Activated naive CD4-positive, alpha-beta T cell treated with anti-CD3 and anti-CD28 coated beads, Interleukin-2, amount 10 ng/mL, durations not matched to agents 7 days and 5 days (primary cell): ENCODE measurements around the gene FOXN3.
"Not testable (repeated sequence)": the region's sequence is repeated elsewhere in the genome, so short reads cannot be mapped to it uniquely, and the experiment has no call there.

ENCODE experiments used
- CTCF ChIA-PET: fragments of 350-600 bp; sonication (Branson Sonifier 250); formaldehyde crosslinking; loops from one replicate; lab custom pipeline; 2021; ENCODE audit warnings: antibody characterized with exemption; lab: Charles Lee
- DNase-seq: peaks from one replicate; pipeline ENCODE4 v3.0.0-alpha.2; 2020
- H3K27ac Mint-ChIP-seq: one replicate; pipeline ENCODE4 v1.8.0; 2021; ENCODE audit warnings: mild to moderate bottlenecking, moderate library complexity, mixed read lengths
- H3K27me3 Mint-ChIP-seq: one replicate; pipeline ENCODE4 v1.8.0; 2021; ENCODE audit warnings: mild to moderate bottlenecking, mixed read lengths
- H3K36me3 Mint-ChIP-seq: one replicate; pipeline ENCODE4 v1.8.0; 2021; ENCODE audit warnings: mixed read lengths
- H3K4me1 Mint-ChIP-seq: one replicate; pipeline ENCODE4 v1.8.0; 2021; ENCODE audit warnings: mixed read lengths
- H3K4me3 Mint-ChIP-seq: one replicate; pipeline ENCODE4 v1.8.0; 2021; ENCODE audit warnings: mild to moderate bottlenecking, moderate library complexity, mixed read lengths
- H3K9me3 Mint-ChIP-seq: one replicate; pipeline ENCODE4 v1.8.0; 2021; ENCODE audit warnings: mixed read lengths

The FOXN3 gene

GRCh38 chr14:89250655-89250975, 166.4 kb downstream of the FOXN3 start:
- CTCF ChIA-PET = not testable (repeated sequence)
- peaks cover 38% of the 10 kb centered on the region for H3K36me3 Mint-ChIP-seq

GRCh38 chr14:89249972-89250654, 166.9 kb downstream of the FOXN3 start:
- H3K4me1 Mint-ChIP-seq = peaks cover 13% of the 10 kb centered on the region
- DNase-seq = no peak
- H3K27ac Mint-ChIP-seq = no peak overlapping the region
- H3K4me3 Mint-ChIP-seq = no peak overlapping the region
- no peaks in the 10 kb centered on the region for H3K9me3 Mint-ChIP-seq
- CTCF ChIA-PET = no interaction called here
- peaks cover 38% of the 10 kb centered on the region for H3K36me3 Mint-ChIP-seq
- H3K27me3 Mint-ChIP-seq = no peaks in the 10 kb centered on the region

More at GRCh38 chr14:89250655-89250975, 166.4 kb downstream of the FOXN3 start:
- not testable (repeated sequence) for DNase-seq, H3K4me3 Mint-ChIP-seq, H3K9me3 Mint-ChIP-seq, H3K27ac Mint-ChIP-seq, H3K27me3 Mint-ChIP-seq
- H3K4me1 Mint-ChIP-seq = peaks cover 13% of the 10 kb centered on the region

- H3K4me3 Mint-ChIP-seq = no peak overlapping the region
- H3K27ac Mint-ChIP-seq = no peak overlapping the region
- no peak for DNase-seq
Observed at GRCh38 chr14:89249065-89249695, 167.9 kb downstream of the FOXN3 start.

GRCh38 chr14:89248411-89249064, 168.5 kb downstream of the FOXN3 start:
- H3K27me3 Mint-ChIP-seq = no peaks in the 10 kb centered on the region
- CTCF ChIA-PET = no interaction called here
- no peak overlapping the region for H3K4me3 Mint-ChIP-seq

More at GRCh38 chr14:89249065-89249695, 167.9 kb downstream of the FOXN3 start:
- Mint-ChIP-seq H3K27me3 (no peaks in the 10 kb centered on the region), H3K4me1 (peaks cover 13% of the 10 kb centered on the region), H3K9me3 (no peaks in the 10 kb centered on the region), H3K36me3 (peaks cover 36% of the 10 kb centered on the region)
- CTCF ChIA-PET = no interaction called here

GRCh38 chr14:89247457-89248122, 169.4 kb downstream of the FOXN3 start:
- Mint-ChIP-seq H3K9me3 (no peaks in the 10 kb centered on the region), H3K27ac (no peak overlapping the region), H3K36me3 (peaks cover 26% of the 10 kb centered on the region), H3K4me1 (peaks cover 13% of the 10 kb centered on the region), H3K27me3 (no peaks in the 10 kb centered on the region), H3K4me3 (no peak overlapping the region)
- DNase-seq = no peak
- CTCF ChIA-PET = interaction anchor here (0.6 kb wide), 1 partner anchor 111 kb away, joined by 3 read pairs; no protein-coding TSS in a partner anchor

More at GRCh38 chr14:89248411-89249064, 168.5 kb downstream of the FOXN3 start:
- Mint-ChIP-seq H3K36me3 (peaks cover 31% of the 10 kb centered on the region), H3K4me1 (peaks cover 13% of the 10 kb centered on the region), H3K9me3 (no peaks in the 10 kb centered on the region), H3K27ac (no peak overlapping the region)
- no peak for DNase-seq

GRCh38 chr14:89246290-89246689, 170.7 kb downstream of the FOXN3 start:
- CTCF ChIA-PET = no interaction called here
- H3K36me3 Mint-ChIP-seq = peaks cover 24% of the 10 kb centered on the region
- no peak overlapping the region for H3K4me3 Mint-ChIP-seq
- no peak overlapping the region for H3K27ac Mint-ChIP-seq
- H3K27me3 Mint-ChIP-seq = no peaks in the 10 kb centered on the region
- DNase-seq = no peak
- H3K9me3 Mint-ChIP-seq = no peaks in the 10 kb centered on the region
- H3K4me1 Mint-ChIP-seq = peaks cover 15% of the 10 kb centered on the region

GRCh38 chr14:89245802-89246201, 171.2 kb downstream of the FOXN3 start:
- CTCF ChIA-PET = no interaction called here
- Mint-ChIP-seq H3K9me3 (no peaks in the 10 kb centered on the region), H3K4me1 (peaks cover 16% of the 10 kb centered on the region), H3K27me3 (no peaks in the 10 kb centered on the region), H3K27ac (no peak overlapping the region), H3K36me3 (peaks cover 20% of the 10 kb centered on the region), H3K4me3 (no peak overlapping the region)
- DNase-seq = no peak

GRCh38 chr14:89244720-89245119, 172.3 kb downstream of the FOXN3 start:
- Mint-ChIP-seq H3K4me3 (no peak overlapping the region), H3K9me3 (no peaks in the 10 kb centered on the region), H3K27ac (no peak overlapping the region), H3K27me3 (no peaks in the 10 kb centered on the region), H3K4me1 (peaks cover 19% of the 10 kb centered on the region), H3K36me3 (peaks cover 13% of the 10 kb centered on the region)
- CTCF ChIA-PET = no interaction called here
- no peak for DNase-seq

GRCh38 chr14:89243741-89244140, 173.3 kb downstream of the FOXN3 start:
- no peak for DNase-seq
- H3K27me3 Mint-ChIP-seq = no peaks in the 10 kb centered on the region
- no peak overlapping the region for H3K27ac Mint-ChIP-seq
- H3K36me3 Mint-ChIP-seq = peaks cover 13% of the 10 kb centered on the region
- no peaks in the 10 kb centered on the region for H3K9me3 Mint-ChIP-seq
- H3K4me3 Mint-ChIP-seq = no peak overlapping the region
- CTCF ChIA-PET = no interaction called here
- H3K4me1 Mint-ChIP-seq = peaks cover 24% of the 10 kb centered on the region

GRCh38 chr14:89243286-89243685, 173.7 kb downstream of the FOXN3 start:
- Mint-ChIP-seq H3K9me3 (no peaks in the 10 kb centered on the region), H3K27ac (no peak overlapping the region), H3K4me3 (no peak overlapping the region), H3K36me3 (peaks cover 13% of the 10 kb centered on the region), H3K4me1 (peaks cover 24% of the 10 kb centered on the region), H3K27me3 (no peaks in the 10 kb centered on the region)
- CTCF ChIA-PET = no interaction called here
- DNase-seq = no peak

- peaks cover 15% of the 10 kb centered on the region for H3K36me3 Mint-ChIP-seq
- H3K9me3 Mint-ChIP-seq = no peaks in the 10 kb centered on the region
- H3K27ac Mint-ChIP-seq = no peak overlapping the region
- CTCF ChIA-PET = no interaction called here
- no peak for DNase-seq
- peaks cover 24% of the 10 kb centered on the region for H3K4me1 Mint-ChIP-seq
- H3K27me3 Mint-ChIP-seq = no peaks in the 10 kb centered on the region
- no peak overlapping the region for H3K4me3 Mint-ChIP-seq
Observed at GRCh38 chr14:89242652-89243279, 174.3 kb downstream of the FOXN3 start.

GRCh38 chr14:89241934-89242651, 174.9 kb downstream of the FOXN3 start:
- peaks cover 24% of the 10 kb centered on the region for H3K4me1 Mint-ChIP-seq

GRCh38 chr14:89241257-89241656, 175.8 kb downstream of the FOXN3 start:
- no peaks in the 10 kb centered on the region for H3K27me3 Mint-ChIP-seq
- H3K27ac Mint-ChIP-seq = peak overlapping the region; percentile 11
- no peaks in the 10 kb centered on the region for H3K9me3 Mint-ChIP-seq
- DNase-seq = no peak
- H3K36me3 Mint-ChIP-seq = peaks cover 11% of the 10 kb centered on the region
- peaks cover 20% of the 10 kb centered on the region for H3K4me1 Mint-ChIP-seq
- CTCF ChIA-PET = no interaction called here
- H3K4me3 Mint-ChIP-seq = no peak overlapping the region

More at GRCh38 chr14:89241934-89242651, 174.9 kb downstream of the FOXN3 start:
- no peak for DNase-seq
- no peak overlapping the region for H3K4me3 Mint-ChIP-seq
- no peak overlapping the region for H3K27ac Mint-ChIP-seq
- peaks cover 14% of the 10 kb centered on the region for H3K36me3 Mint-ChIP-seq
- CTCF ChIA-PET = no interaction called here
- no peaks in the 10 kb centered on the region for H3K9me3 Mint-ChIP-seq
- H3K27me3 Mint-ChIP-seq = no peaks in the 10 kb centered on the region
